Neuronal stem cell (in vitro differentiated cells): Measurements from ENCODE around the gene FAU.

Experiments used
- DNase-seq: peaks from one replicate; pipeline ENCODE4 v3.0.0-alpha.2; 2013; ENCODE audit warnings: low spot score
- H2AFZ ChIP-seq: one replicate; pipeline ENCODE4 v1.6.1; 2013; ENCODE audit warnings: mild to moderate bottlenecking, low read length, inconsistent platforms
- H2AK5ac ChIP-seq: 2 replicates; pipeline ENCODE4 v1.6.1; 2013; ENCODE audit warnings: low read depth, mild to moderate bottlenecking, inconsistent platforms, low read length, moderate library complexity, mixed read lengths
- H2BK120ac ChIP-seq: 2 replicates; pipeline ENCODE4 v1.6.1; 2013; ENCODE audit warnings: low read depth, mild to moderate bottlenecking, inconsistent platforms, low read length, moderate library complexity, mixed read lengths
- H2BK12ac ChIP-seq: one replicate; pipeline ENCODE4 v1.6.1; 2013; ENCODE audit warnings: low read length, inconsistent platforms
- H2BK15ac ChIP-seq: 2 replicates; pipeline ENCODE4 v1.6.1; 2013; ENCODE audit warnings: mild to moderate bottlenecking, low read length, inconsistent platforms, mixed read lengths
- H2BK5ac ChIP-seq: one replicate; pipeline ENCODE4 v1.6.1; 2013; ENCODE audit warnings: inconsistent platforms, mild to moderate bottlenecking, low read length, moderate library complexity
- H3K14ac ChIP-seq: one replicate; pipeline ENCODE4 v1.6.1; 2013; ENCODE audit warnings: low read length, inconsistent platforms
- H3K18ac ChIP-seq: 2 replicates; pipeline ENCODE4 v1.6.1; 2013; ENCODE audit warnings: low read length, inconsistent platforms
- H3K23ac ChIP-seq: 2 replicates; pipeline ENCODE4 v1.6.1; 2013; ENCODE audit warnings: low read depth, mild to moderate bottlenecking, mixed read lengths, low read length, inconsistent platforms; ENCODE audit not compliant: poor library complexity
- H3K27ac ChIP-seq: replicated peaks from 3 replicates; pipeline ENCODE4 v1.5.1; 2013; ENCODE audit warnings: low read length, inconsistent platforms
- H3K27me3 ChIP-seq, 3 experiments: 2 replicates each; pipeline ENCODE4 v1.6.1; 2013; ENCODE audit warnings: low read length in 3 of 3, mild to moderate bottlenecking in 2 of 3, inconsistent platforms in 1 of 3, low read depth in 1 of 3, mixed read lengths in 1 of 3, moderate library complexity in 1 of 3; ENCODE audit not compliant: control insufficient read depth in 3 of 3, insufficient read depth in 3 of 3
- H3K36me3 ChIP-seq, 2 donors: replicated peaks in 1 of 2; 2 replicates each; pipeline ENCODE4 v1.6.1; 2013; ENCODE audit warnings: low read length in 2 of 2; ENCODE audit not compliant: control insufficient read depth in 2 of 2, insufficient read depth in 2 of 2
- H3K4ac ChIP-seq: 2 replicates; pipeline ENCODE4 v1.6.1; 2013; ENCODE audit warnings: inconsistent platforms, mild to moderate bottlenecking, low read length, moderate library complexity
- H3K4me1 ChIP-seq, 2 donors: 1 replicate in 1 of 2; 2 replicates in 1 of 2; pipeline ENCODE4 v1.6.1; 2013; ENCODE audit warnings: low read length in 2 of 2, low read depth in 1 of 2; ENCODE audit not compliant: control insufficient read depth in 2 of 2, insufficient read depth in 1 of 2
- H3K4me2 ChIP-seq: one replicate; pipeline ENCODE4 v1.6.1; 2013; ENCODE audit warnings: mild to moderate bottlenecking, low read length, inconsistent platforms; ENCODE audit not compliant: insufficient read depth, poor library complexity, severe bottlenecking
- H3K4me3 ChIP-seq, 2 donors: 2 replicates each; pipeline ENCODE4 v1.5.1; 2013; ENCODE audit warnings: low read length in 2 of 2, mild to moderate bottlenecking in 2 of 2, inconsistent platforms in 1 of 2, moderate library complexity in 1 of 2
- H3K79me1 ChIP-seq: one replicate; pipeline ENCODE4 v1.6.1; 2013; ENCODE audit warnings: low read depth, mild to moderate bottlenecking, inconsistent platforms, low read length, moderate library complexity
- H3K9ac ChIP-seq: one replicate; pipeline ENCODE4 v1.6.1; 2013; ENCODE audit warnings: mild to moderate bottlenecking, low read depth, low read length, inconsistent platforms; ENCODE audit not compliant: poor library complexity
- H3K9me3 ChIP-seq, 2 donors: replicated peaks in 1 of 2; 2 replicates each; pipeline versions ENCODE3 to v1.6.1; 2013; ENCODE audit warnings: low read length in 2 of 2, mild to moderate bottlenecking in 2 of 2, inconsistent platforms in 1 of 2, low read depth in 1 of 2, mixed read lengths in 1 of 2, moderate library complexity in 1 of 2; ENCODE audit not compliant: control insufficient read depth in 2 of 2, insufficient read depth in 1 of 2
- H4K8ac ChIP-seq: one replicate; pipeline ENCODE4 v1.6.1; 2013; ENCODE audit warnings: low read depth, mild to moderate bottlenecking, inconsistent platforms, low read length, moderate library complexity
- H4K91ac ChIP-seq: one replicate; pipeline ENCODE4 v1.6.1; 2013; ENCODE audit warnings: low read length, low read depth, mild to moderate bottlenecking, inconsistent platforms; ENCODE audit not compliant: poor library complexity
- WGBS, 2 donors: extraction: QIAGEN DNeasy Blood & Tissue Kit; methylation state at CpG; one replicate each; pipeline ENCODE4 v1.1.7; 2013; ENCODE audit warnings: missing lambda C conversion rate in 2 of 2, mixed read lengths in 1 of 2; ENCODE audit not compliant: insufficient read length in 2 of 2, insufficient replicate concordance in 1 of 2; ENCODE audit errors: extremely low coverage in 2 of 2; 5-methylcytosine and 5-hydroxymethylcytosine counted together

Gene FAU

DNA sequence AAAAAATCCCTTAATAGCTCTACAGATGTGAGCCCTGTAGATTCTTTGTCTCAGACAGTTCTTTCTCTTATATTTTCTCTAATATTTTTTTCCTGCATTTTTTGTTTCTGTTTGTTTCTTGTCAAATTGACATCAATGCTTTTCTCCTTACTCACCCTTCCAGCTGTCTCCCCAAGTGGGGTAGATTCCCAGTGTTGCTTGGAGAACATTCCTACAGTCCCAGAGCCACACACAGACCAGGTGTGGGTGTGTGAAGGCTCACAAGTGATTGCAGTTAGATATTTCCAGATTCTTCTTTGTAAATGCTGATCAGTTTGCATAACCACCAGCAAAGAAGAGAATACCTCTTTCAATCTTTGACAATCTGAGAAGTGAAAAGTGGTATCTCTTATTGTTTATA is 18.5 kb downstream of the FAU start:
- no peak for DNase-seq
- Histone ChIP-seq H3K9ac (no peak overlapping the region), H3K4me3 (no peak overlapping the region), H2AK5ac (no peak overlapping the region), H3K27ac (no peak overlapping the region), H4K8ac (no peak overlapping the region), H3K9me3 (no peaks in the 10 kb centered on the region), H2BK12ac (no peak overlapping the region), H3K18ac (no peak overlapping the region), H3K4me2 (no peak overlapping the region), H2BK120ac (no peak overlapping the region), H2AFZ (no peak overlapping the region), H3K27me3 (no peaks in the 10 kb centered on the region), H2BK15ac (no peak overlapping the region), H3K23ac (no peak overlapping the region), H3K4ac (no peak overlapping the region), H3K79me1 (peaks cover 1% of the 10 kb centered on the region), H3K14ac (no peak overlapping the region), H2BK5ac (no peak overlapping the region), H3K4me1 (no peaks in the 10 kb centered on the region), H3K36me3 (peaks cover 2 to 18% of the 10 kb centered on the region in 2 donors), H4K91ac (no peak overlapping the region)

DNA sequence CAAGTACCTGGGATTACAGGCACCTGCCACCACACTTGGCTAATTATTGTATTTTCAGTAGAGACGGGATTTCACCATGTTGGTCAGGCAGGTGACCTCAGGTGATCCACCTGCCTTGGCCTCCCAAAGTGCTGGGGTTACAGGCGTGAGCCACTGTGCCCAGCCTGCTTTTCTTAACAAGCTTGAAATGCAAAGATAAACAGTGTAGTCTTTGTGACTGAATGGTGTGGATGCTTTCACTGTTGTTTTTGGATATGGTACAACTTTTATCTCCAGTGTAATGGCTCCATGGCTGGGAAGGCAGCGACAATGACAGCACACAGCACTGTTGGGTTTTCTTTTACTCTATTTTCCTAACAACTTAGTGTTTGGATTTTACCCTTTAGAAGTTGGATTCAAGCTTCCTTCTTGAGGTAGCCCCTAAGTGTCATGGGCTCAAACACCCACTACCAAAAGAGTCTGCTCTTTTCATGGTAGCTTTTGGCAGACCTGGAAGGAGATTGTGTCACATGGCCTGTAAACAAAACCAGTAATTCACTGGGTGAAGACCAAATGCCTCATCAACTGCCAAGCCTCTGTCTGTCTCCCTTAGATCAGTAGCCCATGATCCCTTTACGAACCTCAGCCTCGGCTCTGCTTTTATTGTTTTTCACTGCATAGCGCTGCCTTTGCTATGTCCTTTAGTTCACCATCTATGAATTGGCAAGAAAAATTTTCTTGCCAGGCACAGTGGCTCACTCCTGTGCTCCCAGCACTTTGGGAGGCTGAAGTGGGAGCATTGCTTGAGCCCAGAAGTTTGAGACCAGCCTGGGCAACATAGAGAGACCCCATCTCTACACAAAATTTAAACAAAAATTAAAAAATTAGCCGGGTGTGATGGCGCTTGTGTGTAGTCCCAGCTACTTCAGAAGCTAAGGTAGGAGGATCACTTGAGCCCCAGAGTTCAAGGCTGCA is 19.5 kb downstream of the FAU start:
- Histone ChIP-seq H2BK12ac (no peak overlapping the region), H3K27ac (no peak overlapping the region), H3K9ac (no peak overlapping the region), H4K8ac (no peak overlapping the region), H2BK5ac (no peak overlapping the region), H3K36me3 (peaks cover 3 to 17% of the 10 kb centered on the region in 2 donors), H3K18ac (no peak overlapping the region), H3K4me1 (no peaks in the 10 kb centered on the region), H3K23ac (no peak overlapping the region), H3K79me1 (peaks cover 1% of the 10 kb centered on the region), H3K9me3 (no peaks in the 10 kb centered on the region), H4K91ac (no peak overlapping the region), H3K14ac (no peak overlapping the region), H2BK120ac (no peak overlapping the region), H3K4me3 (no peak overlapping the region), H3K4ac (no peak overlapping the region), H3K4me2 (no peak overlapping the region), H2BK15ac (no peak overlapping the region), H2AFZ (no peak overlapping the region), H2AK5ac (no peak overlapping the region), H3K27me3 (no peaks in the 10 kb centered on the region)
- no peak for DNase-seq
- no CpG with 5 or more reads among the region's 8 CpGs for WGBS, 2 donors

DNA sequence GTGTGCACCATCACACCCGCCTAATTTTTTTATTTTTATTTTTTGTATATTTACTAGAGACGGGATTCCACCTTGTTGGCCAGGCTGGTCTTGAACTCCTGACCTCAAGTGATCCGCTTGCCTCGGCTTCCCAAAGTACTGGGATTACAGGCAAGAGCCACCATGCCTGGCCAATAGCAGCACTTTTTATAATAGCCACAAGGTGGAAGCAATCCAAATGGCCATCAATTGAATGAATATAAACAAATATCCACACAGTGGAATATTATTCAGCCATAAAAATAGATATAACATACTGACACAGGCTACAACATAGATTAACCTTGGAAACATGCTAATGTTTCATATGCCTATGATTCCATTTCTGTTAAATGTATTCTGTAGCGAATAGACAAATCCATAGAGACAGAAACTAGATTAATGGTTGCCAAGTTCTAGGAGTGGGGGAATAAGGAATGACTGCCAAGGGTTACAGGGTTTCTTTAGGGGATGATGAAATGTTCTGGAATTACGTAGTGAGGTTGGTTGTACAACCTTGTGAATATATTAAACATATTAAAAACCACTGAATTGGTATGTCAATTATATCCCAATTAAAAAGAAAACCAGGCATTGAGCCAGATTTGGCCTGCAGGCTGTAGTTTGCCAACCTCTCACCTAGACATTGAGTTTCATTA is 21.1 kb downstream of the FAU start:
- no peak overlapping the region for H3K9ac ChIP-seq
- H3K18ac ChIP-seq: no peak overlapping the region
- no CpG with 5 or more reads among the region's 6 CpGs for WGBS, 2 donors
- H3K4me1 ChIP-seq: peaks cover 2 to 6% of the 10 kb centered on the region in 2 donors
- peaks cover 3 to 15% of the 10 kb centered on the region in 2 donors for H3K36me3 ChIP-seq
- H3K4me2 ChIP-seq: no peak overlapping the region
- no peak overlapping the region for H3K27ac ChIP-seq
- H2AK5ac ChIP-seq: no peak overlapping the region
- H2BK15ac ChIP-seq: no peak overlapping the region
- no peak overlapping the region for H3K4me3 ChIP-seq
- DNase-seq: no peak
- no peak overlapping the region for H2BK12ac ChIP-seq
- no peak overlapping the region for H3K23ac ChIP-seq
- no peak overlapping the region for H2BK120ac ChIP-seq
- H3K9me3 ChIP-seq: no peaks in the 10 kb centered on the region
- no peak overlapping the region for H4K8ac ChIP-seq
- no peak overlapping the region for H3K4ac ChIP-seq
- no peaks in the 10 kb centered on the region for H3K27me3 ChIP-seq
- H4K91ac ChIP-seq: no peak overlapping the region
- no peak overlapping the region for H2AFZ ChIP-seq
- no peak overlapping the region for H3K14ac ChIP-seq
- H2BK5ac ChIP-seq: no peak overlapping the region
- peaks cover 3% of the 10 kb centered on the region for H3K79me1 ChIP-seq

DNA sequence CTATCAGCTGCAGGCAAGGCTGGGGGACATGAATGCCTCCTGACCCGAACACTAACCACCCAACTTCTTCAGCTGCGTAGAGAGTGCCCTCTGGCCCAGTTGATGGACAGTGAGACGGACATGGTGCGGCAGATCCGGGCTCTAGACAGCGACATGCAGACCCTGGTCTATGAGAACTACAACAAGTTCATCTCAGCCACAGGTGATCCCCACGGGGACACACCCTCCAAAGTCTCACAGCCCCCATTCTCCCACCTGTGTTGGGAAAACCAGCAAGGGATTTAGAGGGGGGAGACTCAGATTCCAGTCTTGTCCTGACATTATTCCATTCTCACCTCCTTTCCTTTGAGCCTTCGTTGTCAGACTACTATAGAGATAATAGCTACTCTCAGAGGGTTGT is 25.0 kb downstream of the FAU start:
- H3K27ac ChIP-seq: no peak overlapping the region
- H3K9me3 ChIP-seq: no peaks in the 10 kb centered on the region
- no CpG with 5 or more reads among the region's 8 CpGs for WGBS, 2 donors

More for the DNA sequence above, 25.0 kb downstream of the FAU start:
- peak overlapping the region; percentile 59 for H2BK5ac ChIP-seq
- H3K79me1 ChIP-seq: peaks cover 3% of the 10 kb centered on the region
- H2AFZ ChIP-seq: peak overlapping the region; percentile 97
- no peak overlapping the region for H3K4ac ChIP-seq
- H2BK15ac ChIP-seq: no peak overlapping the region
- H3K4me3 ChIP-seq: peak overlapping the region; percentile 31 to 91
- no peak overlapping the region for H3K23ac ChIP-seq
- H3K14ac ChIP-seq: no peak overlapping the region
- H2AK5ac ChIP-seq: no peak overlapping the region
- H3K36me3 ChIP-seq: peaks cover 2 to 9% of the 10 kb centered on the region in 2 donors
- no peak overlapping the region for H2BK12ac ChIP-seq
- H3K18ac ChIP-seq: no peak overlapping the region
- H4K8ac ChIP-seq: no peak overlapping the region
- H3K27me3 ChIP-seq: no peaks in the 10 kb centered on the region
- H3K4me1 ChIP-seq: peaks cover 4 to 7% of the 10 kb centered on the region in 2 donors
- no peak overlapping the region for H2BK120ac ChIP-seq
- H3K9ac ChIP-seq: peak overlapping the region; percentile 78
- no peak for DNase-seq
- H4K91ac ChIP-seq: no peak overlapping the region
- H3K4me2 ChIP-seq: peak overlapping the region; percentile 64
